Chondrocyte (in vitro differentiated cells): Measurements from ENCODE around the gene PRKCH. TPM values are rescaled to one million over a fixed set of nuclear protein-coding genes. Genes with fewer than 3 reads are reported as not detected.

ENCODE experiments used
- DNase-seq: peaks from one replicate; pipeline ENCODE4 v3.0.0; 2021; ENCODE audit warnings: mixed read lengths, low spot score
- H3K27ac Mint-ChIP-seq: one replicate; pipeline ENCODE4 v1.8.0; 2021; ENCODE audit warnings: mild to moderate bottlenecking, moderate library complexity, mixed read lengths; ENCODE audit not compliant: unreplicated experiment
- H3K27me3 Mint-ChIP-seq: 2 replicates; pipeline ENCODE4 v1.8.0; 2021; ENCODE audit warnings: low read depth, mixed read lengths
- H3K36me3 Mint-ChIP-seq: 2 replicates; pipeline ENCODE4 v1.8.0; 2021; ENCODE audit warnings: low read depth, mixed read lengths
- H3K4me1 Mint-ChIP-seq: 2 replicates; pipeline ENCODE4 v1.8.0; 2021; ENCODE audit warnings: low read depth, mild to moderate bottlenecking, mixed read lengths
- H3K4me3 Mint-ChIP-seq: one replicate; pipeline ENCODE4 v1.8.0; 2021; ENCODE audit warnings: mild to moderate bottlenecking, moderate library complexity, mixed read lengths; ENCODE audit not compliant: unreplicated experiment
- H3K9me3 Mint-ChIP-seq: 2 replicates; pipeline ENCODE4 v1.8.0; 2021; ENCODE audit warnings: low read depth, mixed read lengths
- total RNA-seq: library from RNA; stranded (reverse); gene quantifications from 3 replicates; pipeline ENCODE4 v1.2.1, GENCODE V29; 2021
- TF ChIP-seq, protein P1 (sequence below): fragments of 200-600 bp; sonication (generic); IDR thresholded peaks from 2 replicates; pipeline ENCODE4 v1.5.0; 2021; ENCODE audit warnings: antibody characterized with exemption, mild to moderate bottlenecking, moderate library complexity

PRKCH gene
- total RNA-seq, 1 donor from 2014 or later, result 9.7 TPM

DNA sequence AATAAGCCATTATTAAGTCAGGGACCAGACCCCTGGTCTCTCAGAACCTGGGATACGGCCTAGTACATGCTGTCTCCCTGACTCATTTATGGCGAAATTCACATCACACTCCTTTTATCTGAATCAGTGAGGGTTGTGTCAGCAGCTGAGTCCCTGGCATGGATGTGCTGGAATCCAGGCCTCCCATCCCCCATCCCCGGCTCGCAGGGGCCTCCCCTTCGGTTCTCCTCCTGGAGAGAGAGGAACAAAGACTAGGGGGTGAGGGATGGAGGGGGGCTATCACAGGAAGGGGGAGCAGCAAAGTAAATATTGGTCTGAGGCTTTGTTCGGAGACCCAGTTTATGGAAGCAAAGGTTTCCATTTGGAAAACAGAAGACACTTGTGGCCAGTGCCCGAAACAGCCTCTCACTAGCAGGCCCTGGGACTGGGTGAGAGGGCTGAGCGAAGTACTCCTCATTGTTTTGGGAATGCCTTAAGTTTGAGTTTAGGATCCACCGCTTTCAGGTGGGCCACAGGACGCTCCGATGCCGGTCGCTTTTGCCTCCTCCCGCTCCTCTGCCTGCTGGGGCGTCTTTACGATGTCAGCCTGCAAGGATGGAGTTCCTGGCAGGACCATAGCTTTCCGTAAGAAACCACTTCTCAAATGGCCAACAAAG is 145.0 kb downstream of the PRKCH start:
- TF ChIP-seq, protein P1, sequence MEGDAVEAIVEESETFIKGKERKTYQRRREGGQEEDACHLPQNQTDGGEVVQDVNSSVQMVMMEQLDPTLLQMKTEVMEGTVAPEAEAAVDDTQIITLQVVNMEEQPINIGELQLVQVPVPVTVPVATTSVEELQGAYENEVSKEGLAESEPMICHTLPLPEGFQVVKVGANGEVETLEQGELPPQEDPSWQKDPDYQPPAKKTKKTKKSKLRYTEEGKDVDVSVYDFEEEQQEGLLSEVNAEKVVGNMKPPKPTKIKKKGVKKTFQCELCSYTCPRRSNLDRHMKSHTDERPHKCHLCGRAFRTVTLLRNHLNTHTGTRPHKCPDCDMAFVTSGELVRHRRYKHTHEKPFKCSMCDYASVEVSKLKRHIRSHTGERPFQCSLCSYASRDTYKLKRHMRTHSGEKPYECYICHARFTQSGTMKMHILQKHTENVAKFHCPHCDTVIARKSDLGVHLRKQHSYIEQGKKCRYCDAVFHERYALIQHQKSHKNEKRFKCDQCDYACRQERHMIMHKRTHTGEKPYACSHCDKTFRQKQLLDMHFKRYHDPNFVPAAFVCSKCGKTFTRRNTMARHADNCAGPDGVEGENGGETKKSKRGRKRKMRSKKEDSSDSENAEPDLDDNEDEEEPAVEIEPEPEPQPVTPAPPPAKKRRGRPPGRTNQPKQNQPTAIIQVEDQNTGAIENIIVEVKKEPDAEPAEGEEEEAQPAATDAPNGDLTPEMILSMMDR, result no peak
- Mint-ChIP-seq H3K4me3 (no peak overlapping the region), H3K27me3 (no peaks in the 10 kb centered on the region), H3K27ac (peak overlapping the region; percentile 90), H3K4me1 (peaks cover 86% of the 10 kb centered on the region), H3K9me3 (peaks cover 6% of the 10 kb centered on the region), H3K36me3 (peaks cover 4% of the 10 kb centered on the region)
- DNase-seq, result no peak

DNA sequence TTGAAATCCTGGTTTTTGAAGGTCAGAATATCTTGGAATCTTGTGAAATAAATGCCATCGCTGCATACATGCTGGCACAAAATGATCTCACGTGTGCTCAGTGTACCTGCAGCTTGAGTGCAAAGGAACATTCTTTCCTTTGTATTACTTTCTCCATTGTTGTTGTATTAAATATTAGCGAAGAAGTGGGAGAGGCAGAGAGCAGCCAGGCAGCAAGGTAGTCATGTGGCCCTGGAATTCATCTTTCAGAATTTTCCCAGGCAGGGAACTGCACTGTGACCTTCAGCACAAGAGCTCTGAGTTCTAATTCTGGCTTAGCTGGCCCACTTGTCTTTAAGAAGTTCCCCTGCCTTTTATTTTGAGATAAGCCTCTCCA is 145.5 kb downstream of the PRKCH start:
- no peaks in the 10 kb centered on the region for H3K27me3 Mint-ChIP-seq
- H3K36me3 Mint-ChIP-seq, result peaks cover 4% of the 10 kb centered on the region
- H3K4me1 Mint-ChIP-seq, result peaks cover 86% of the 10 kb centered on the region
- H3K9me3 Mint-ChIP-seq, result peaks cover 6% of the 10 kb centered on the region
- H3K4me3 Mint-ChIP-seq, result no peak overlapping the region
- no peak for DNase-seq
- H3K27ac Mint-ChIP-seq, result peak overlapping the region; percentile 90
- TF ChIP-seq, protein P1, result no peak

DNA sequence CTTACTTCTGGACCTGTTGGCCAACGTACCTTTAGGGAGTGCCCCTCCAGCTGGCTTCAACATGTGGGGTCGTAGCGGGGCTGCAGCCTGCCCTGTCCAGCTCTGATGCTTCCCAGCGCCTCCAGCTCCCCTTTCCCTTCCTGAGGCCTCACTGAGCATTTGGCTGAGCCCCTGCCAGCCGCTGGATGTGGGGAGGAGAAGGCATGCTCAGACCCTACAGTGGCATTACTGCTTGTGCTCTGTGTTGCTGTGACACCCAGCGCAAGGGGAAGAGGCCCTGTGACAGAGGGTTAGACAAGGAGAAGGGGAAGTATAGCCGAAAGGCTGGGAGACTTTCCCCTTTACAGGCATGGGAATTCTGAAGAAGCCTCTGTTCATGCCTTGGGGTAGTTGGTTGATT is 145.9 kb downstream of the PRKCH start:
- TF ChIP-seq, protein P1, result no peak
- Mint-ChIP-seq H3K36me3 (peaks cover 4% of the 10 kb centered on the region), H3K27me3 (no peaks in the 10 kb centered on the region), H3K4me1 (peaks cover 86% of the 10 kb centered on the region), H3K4me3 (no peak overlapping the region), H3K9me3 (peaks cover 6% of the 10 kb centered on the region), H3K27ac (peak overlapping the region; percentile 90)
- no peak for DNase-seq

DNA sequence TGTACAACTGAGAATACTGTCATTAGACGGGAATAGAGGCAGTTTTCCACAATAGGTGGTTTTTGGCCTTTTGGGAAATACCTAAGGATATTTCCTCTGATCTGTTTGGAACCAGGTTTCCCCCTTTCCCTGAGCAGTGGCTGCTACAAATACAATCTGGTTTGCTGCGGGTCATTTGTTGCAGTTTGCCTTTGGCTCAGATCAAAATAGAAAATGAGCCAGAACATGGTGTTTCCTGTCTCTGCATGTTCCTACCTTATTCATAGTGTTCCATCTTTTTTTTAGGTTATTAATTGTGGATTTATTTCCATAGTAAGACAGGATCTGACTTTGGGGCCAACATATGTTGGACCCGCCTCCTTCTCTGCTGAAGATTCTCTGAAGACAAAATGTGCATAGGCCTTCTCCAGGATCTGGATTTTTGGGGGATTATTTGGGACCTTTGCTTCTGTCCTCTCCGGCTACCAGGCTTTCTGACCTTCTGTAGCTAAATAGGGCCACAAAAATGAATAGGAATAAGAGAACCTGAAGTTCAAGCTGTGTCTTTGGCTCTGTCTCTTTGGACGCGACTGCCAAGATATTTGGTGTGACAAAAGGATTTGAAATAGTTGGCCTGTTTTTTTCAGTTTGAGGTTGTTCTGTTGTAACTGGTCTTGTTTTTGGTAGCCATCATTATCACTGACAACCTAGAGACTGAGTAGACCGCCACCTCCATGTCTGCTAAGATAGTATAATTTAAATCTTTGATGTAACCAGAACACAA is 146.9 kb downstream of the PRKCH start:
- TF ChIP-seq, protein P1, result no peak
- Mint-ChIP-seq H3K4me3 (no peak overlapping the region), H3K27ac (no peak overlapping the region), H3K9me3 (peaks cover 6% of the 10 kb centered on the region), H3K27me3 (no peaks in the 10 kb centered on the region), H3K36me3 (peaks cover 4% of the 10 kb centered on the region), H3K4me1 (peaks cover 86% of the 10 kb centered on the region)
- DNase-seq, result no peak

DNA sequence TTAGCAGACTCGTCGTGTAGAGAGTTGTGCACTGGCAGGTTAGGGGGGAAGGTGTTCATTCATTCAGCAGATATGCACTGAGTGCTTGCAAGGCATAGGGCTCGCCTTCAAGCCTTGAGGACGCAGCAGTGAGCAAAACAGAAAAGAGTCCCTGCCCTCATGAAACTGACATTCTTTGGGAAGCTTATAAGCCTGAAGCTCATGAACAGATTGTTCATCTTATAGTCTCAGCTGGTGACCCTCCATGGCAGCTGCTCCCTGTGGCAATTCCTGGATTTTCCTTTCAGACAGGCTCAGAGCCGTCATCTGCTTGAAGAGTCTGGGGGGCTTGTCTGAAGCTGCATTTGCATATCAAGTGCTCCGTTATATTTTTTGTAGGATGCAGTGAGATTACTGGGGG is 148.4 kb downstream of the PRKCH start:
- no peak overlapping the region for H3K4me3 Mint-ChIP-seq
- H3K27ac Mint-ChIP-seq, result peak overlapping the region; percentile 92
- no peaks in the 10 kb centered on the region for H3K27me3 Mint-ChIP-seq
- H3K4me1 Mint-ChIP-seq, result peaks cover 92% of the 10 kb centered on the region
- DNase-seq, result no peak
- TF ChIP-seq, protein P1, result no peak
- peaks cover 6% of the 10 kb centered on the region for H3K9me3 Mint-ChIP-seq
- H3K36me3 Mint-ChIP-seq, result peaks cover 2% of the 10 kb centered on the region
